ENCODE data around the gene ARHGAP29.

DNA sequence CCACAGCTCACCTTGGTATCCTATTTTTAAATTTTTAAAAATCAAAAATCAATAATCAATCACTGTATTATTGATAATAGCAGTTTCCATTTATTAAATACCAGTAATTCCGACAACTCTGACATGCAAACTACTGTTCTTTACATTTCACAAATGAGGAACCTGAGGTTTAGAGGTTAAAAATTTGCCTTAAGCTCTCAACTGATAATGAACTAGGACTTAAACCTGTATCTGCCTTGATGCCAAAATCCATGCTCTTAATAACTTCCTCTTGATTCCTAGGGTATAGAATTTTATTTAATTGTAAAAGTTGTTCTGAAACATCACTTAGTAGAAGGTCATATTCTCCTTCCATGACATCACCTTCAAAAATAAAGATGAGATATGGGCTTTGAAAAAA lies 5.6 kb downstream of the ARHGAP29 start:
- TF ChIP-seq, protein P1, sequence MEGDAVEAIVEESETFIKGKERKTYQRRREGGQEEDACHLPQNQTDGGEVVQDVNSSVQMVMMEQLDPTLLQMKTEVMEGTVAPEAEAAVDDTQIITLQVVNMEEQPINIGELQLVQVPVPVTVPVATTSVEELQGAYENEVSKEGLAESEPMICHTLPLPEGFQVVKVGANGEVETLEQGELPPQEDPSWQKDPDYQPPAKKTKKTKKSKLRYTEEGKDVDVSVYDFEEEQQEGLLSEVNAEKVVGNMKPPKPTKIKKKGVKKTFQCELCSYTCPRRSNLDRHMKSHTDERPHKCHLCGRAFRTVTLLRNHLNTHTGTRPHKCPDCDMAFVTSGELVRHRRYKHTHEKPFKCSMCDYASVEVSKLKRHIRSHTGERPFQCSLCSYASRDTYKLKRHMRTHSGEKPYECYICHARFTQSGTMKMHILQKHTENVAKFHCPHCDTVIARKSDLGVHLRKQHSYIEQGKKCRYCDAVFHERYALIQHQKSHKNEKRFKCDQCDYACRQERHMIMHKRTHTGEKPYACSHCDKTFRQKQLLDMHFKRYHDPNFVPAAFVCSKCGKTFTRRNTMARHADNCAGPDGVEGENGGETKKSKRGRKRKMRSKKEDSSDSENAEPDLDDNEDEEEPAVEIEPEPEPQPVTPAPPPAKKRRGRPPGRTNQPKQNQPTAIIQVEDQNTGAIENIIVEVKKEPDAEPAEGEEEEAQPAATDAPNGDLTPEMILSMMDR (IDR thresholded peaks at IDR 0.05) = no peak
- no peak for TF ChIP-seq POLR2A (IDR thresholded peaks at IDR 0.05)
- TF ChIP-seq POLR2AphosphoS5 (IDR thresholded peaks at IDR 0.05) = no peak
